ENCODE measurements around the gene SLC66A2.

DNA sequence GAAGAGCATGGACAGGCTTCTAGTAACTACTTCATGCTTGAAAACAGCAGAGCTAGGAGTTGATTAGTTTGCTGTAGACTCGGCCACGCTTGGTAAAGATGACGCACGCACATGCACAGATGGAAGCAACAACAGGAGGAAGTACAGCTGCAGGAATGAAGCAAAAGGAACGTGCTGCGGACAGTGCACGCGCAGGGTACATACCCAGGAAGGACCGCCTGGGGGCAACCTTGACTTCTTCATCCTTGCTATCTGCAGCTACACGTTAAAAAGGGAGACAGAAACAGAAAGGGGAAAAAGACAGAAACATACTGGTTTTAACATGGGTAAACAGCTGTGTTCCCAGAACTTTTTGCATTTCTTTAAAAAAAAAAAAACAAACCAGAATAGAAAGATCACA lies 17.7 kb downstream of the SLC66A2 start:
- TF ChIP-seq, protein P1, sequence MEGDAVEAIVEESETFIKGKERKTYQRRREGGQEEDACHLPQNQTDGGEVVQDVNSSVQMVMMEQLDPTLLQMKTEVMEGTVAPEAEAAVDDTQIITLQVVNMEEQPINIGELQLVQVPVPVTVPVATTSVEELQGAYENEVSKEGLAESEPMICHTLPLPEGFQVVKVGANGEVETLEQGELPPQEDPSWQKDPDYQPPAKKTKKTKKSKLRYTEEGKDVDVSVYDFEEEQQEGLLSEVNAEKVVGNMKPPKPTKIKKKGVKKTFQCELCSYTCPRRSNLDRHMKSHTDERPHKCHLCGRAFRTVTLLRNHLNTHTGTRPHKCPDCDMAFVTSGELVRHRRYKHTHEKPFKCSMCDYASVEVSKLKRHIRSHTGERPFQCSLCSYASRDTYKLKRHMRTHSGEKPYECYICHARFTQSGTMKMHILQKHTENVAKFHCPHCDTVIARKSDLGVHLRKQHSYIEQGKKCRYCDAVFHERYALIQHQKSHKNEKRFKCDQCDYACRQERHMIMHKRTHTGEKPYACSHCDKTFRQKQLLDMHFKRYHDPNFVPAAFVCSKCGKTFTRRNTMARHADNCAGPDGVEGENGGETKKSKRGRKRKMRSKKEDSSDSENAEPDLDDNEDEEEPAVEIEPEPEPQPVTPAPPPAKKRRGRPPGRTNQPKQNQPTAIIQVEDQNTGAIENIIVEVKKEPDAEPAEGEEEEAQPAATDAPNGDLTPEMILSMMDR (IDR thresholded peaks at IDR 0.05 in 8 of 11, conservative IDR thresholded peaks at IDR 0.05 in 3 of 11): peak in 1 of 11 experiments; percentile 28
- no peak for TF ChIP-seq POLR2A (IDR thresholded peaks at IDR 0.05)
